B cell (primary cell): Measurements from ENCODE around the gene PSKH1. TPM values are rescaled to one million over a fixed set of nuclear protein-coding genes. Genes with fewer than 3 reads are reported as not detected.
"Not testable (repeated sequence)": the region's sequence is repeated elsewhere in the genome, so short reads cannot be mapped to it uniquely, and the experiment has no call there.

Source experiments
- ATAC-seq: fragments of 200-7000 bp; cut with Tn5 transposase; one replicate; pipeline ENCODE4 v1.10.0; 2021; ENCODE audit warnings: low read depth, mild to moderate bottlenecking, moderate number of reproducible peaks, moderate library complexity
- CTCF ChIA-PET: fragments of 350-600 bp; sonication (Branson Sonifier 250); formaldehyde crosslinking; loops from one replicate; lab custom pipeline; 2021; ENCODE audit warnings: antibody characterized with exemption, inconsistent platforms; lab: Charles Lee
- POLR2A ChIA-PET: fragments of 350-600 bp; sonication (Branson Sonifier 250); formaldehyde crosslinking; loops from one replicate; lab custom pipeline; 2021; ENCODE audit warnings: antibody characterized with exemption; lab: Charles Lee
- DNase-seq: peaks from one replicate; pipeline ENCODE4 v3.0.0; 2013
- H2AFZ ChIP-seq: 2 replicates; pipeline ENCODE4 v1.6.1; 2012; ENCODE audit warnings: mild to moderate bottlenecking, low read depth, low read length; ENCODE audit not compliant: insufficient read depth, poor library complexity, severe bottlenecking
- H3K27ac ChIP-seq, 2 donors: 1 replicate in 1 of 2; 2 replicates in 1 of 2; pipeline ENCODE4 v1.5.1; 2012 to 2013; ENCODE audit warnings: low read length in 2 of 2, mild to moderate bottlenecking in 2 of 2, moderate library complexity in 1 of 2
- H3K27me3 ChIP-seq, 4 experiments: fragments of 200-600 bp in 1 of 4; sonication (generic) in 1 of 4; replicated peaks in 1 of 4; 1 replicate in 2 of 4; 2 replicates in 2 of 4; pipeline versions ENCODE4 v1.6.1 to v1.7.0; 2013 to 2016; ENCODE audit warnings: low read length in 3 of 4, mild to moderate bottlenecking in 2 of 4, mixed read lengths in 1 of 4, moderate library complexity in 1 of 4; ENCODE audit not compliant: insufficient read depth in 4 of 4, control insufficient read depth in 3 of 4; ENCODE audit errors: control extremely low read depth in 1 of 4
- H3K36me3 ChIP-seq, 2 experiments: replicated peaks in 1 of 2; 1 replicate in 1 of 2; 2 replicates in 1 of 2; pipeline versions ENCODE4 v1.6.1 to v1.7.1; 2013; ENCODE audit warnings: low read length in 1 of 2; ENCODE audit not compliant: insufficient read depth in 2 of 2, control insufficient read depth in 1 of 2; ENCODE audit errors: control extremely low read depth in 1 of 2, extremely low read depth in 1 of 2
- H3K4me1 ChIP-seq, 2 donors: fragments of 200-600 bp in 1 of 2; sonication (generic) in 1 of 2; 1 replicate in 1 of 2; 2 replicates in 1 of 2; pipeline versions ENCODE4 v1.5.1 to v1.6.1; 2013 to 2017; ENCODE audit warnings: low read length in 2 of 2; ENCODE audit not compliant: control insufficient read depth in 2 of 2, insufficient read depth in 2 of 2
- H3K4me2 ChIP-seq: replicated peaks from 2 replicates; pipeline ENCODE3; 2012; ENCODE audit warnings: mild to moderate bottlenecking, low read depth, low read length; ENCODE audit not compliant: poor library complexity, severe bottlenecking
- H3K4me3 ChIP-seq, 5 experiments: fragments of 200-600 bp in 1 of 5; sonication (generic) in 1 of 5; 1 replicate in 3 of 5; 2 replicates in 2 of 5; pipeline versions ENCODE4 v1.5.1 to v1.7.0; 2011 to 2016; ENCODE audit warnings: low read length in 4 of 5, mild to moderate bottlenecking in 4 of 5, low read depth in 2 of 5, control low read depth in 1 of 5, moderate library complexity in 1 of 5; ENCODE audit not compliant: insufficient read depth in 1 of 5; ENCODE audit errors: control extremely low read depth in 1 of 5, extremely low read depth in 1 of 5
- H3K79me2 ChIP-seq: fragments of 200-600 bp; sonication (generic); one replicate; pipeline ENCODE4 v1.6.0; 2016; ENCODE audit warnings: low read length; ENCODE audit not compliant: control insufficient read depth, insufficient read depth
- H3K9ac ChIP-seq: fragments of 200-600 bp; sonication (generic); 2 replicates; pipeline ENCODE4 v1.6.1; 2017; ENCODE audit warnings: mild to moderate bottlenecking, low read length, moderate library complexity
- H3K9me3 ChIP-seq, 3 donors: one replicate each; pipeline versions ENCODE4 v1.6.1 to v1.7.1; 2013; ENCODE audit warnings: low read length in 2 of 3; ENCODE audit not compliant: control insufficient read depth in 2 of 3, insufficient read depth in 1 of 3; ENCODE audit errors: control extremely low read depth in 1 of 3
- H4K20me1 ChIP-seq: 2 replicates; pipeline ENCODE4 v1.6.0; 2012; ENCODE audit warnings: mild to moderate bottlenecking, low read length; ENCODE audit not compliant: insufficient read depth, control insufficient read depth, poor library complexity, severe bottlenecking
- H3K27ac Mint-ChIP-seq: one replicate; pipeline ENCODE4 v1.8.0; 2021; ENCODE audit warnings: mixed read lengths
- H3K27me3 Mint-ChIP-seq: one replicate; pipeline ENCODE4 v1.8.0; 2021; ENCODE audit warnings: mixed read lengths
- H3K4me1 Mint-ChIP-seq: one replicate; pipeline ENCODE4 v1.8.0; 2021; ENCODE audit warnings: mixed read lengths
- H3K4me3 Mint-ChIP-seq: one replicate; pipeline ENCODE4 v1.8.0; 2021; ENCODE audit warnings: mixed read lengths
- H3K9me3 Mint-ChIP-seq: one replicate; pipeline ENCODE4 v1.8.0; 2022; ENCODE audit warnings: mixed read lengths; ENCODE audit not compliant: insufficient read depth
- CTCF ChIP-seq: fragments of 200-600 bp; IDR thresholded peaks from one replicate; pipeline ENCODE4 v1.8.0; 2022; ENCODE audit warnings: antibody characterized with exemption, mild to moderate bottlenecking
- EZH2 ChIP-seq: IDR thresholded peaks from 2 replicates; pipeline ENCODE4 v1.6.1; 2012; ENCODE audit warnings: borderline replicate concordance, low read depth, mild to moderate bottlenecking, moderate library complexity, low read length; ENCODE audit not compliant: insufficient read depth, poor library complexity, severe bottlenecking
- WGBS: methylation state at CpG from one replicate; pipeline ENCODE4 v1.1.5; 2013; ENCODE audit warnings: missing lambda C conversion rate; ENCODE audit not compliant: insufficient coverage; 5-methylcytosine and 5-hydroxymethylcytosine counted together
- intact Hi-C: fragments of 100-400 bp; cut with micrococcal nuclease; formaldehyde crosslinking; loops from one replicate; pipeline ENCODE4 v1.10.0; 2022
- polyA plus RNA-seq: library from polyadenylated mRNA; depleted of rRNA; stranded (reverse); fragments of >200 nt; gene quantifications from 2 replicates; pipeline ENCODE4 v1.2.3, GENCODE V29; 2012
- total RNA-seq, 2 donors: library from RNA; stranded (reverse); fragments of 120-200 nt in 1 of 2; gene quantifications; 1 replicate in 1 of 2; 2 replicates in 1 of 2; pipeline versions ENCODE4 v1.2.3 to v1.2.4, GENCODE V29; 2013 to 2022

PSKH1 gene
- total and polyA plus RNA-seq, 2 donors (not counting 1 experiment from before 2014, with no cell fraction given) = 20.1 to 29.1 TPM

- H3K4me2 ChIP-seq, H3K4me3 ChIP-seq, H4K20me1 ChIP-seq, H3K9ac ChIP-seq, DNase-seq, H3K36me3 ChIP-seq, H3K27ac Mint-ChIP-seq, ATAC-seq, H3K9me3 Mint-ChIP-seq, H3K4me3 Mint-ChIP-seq, H3K9me3 ChIP-seq, H3K27me3 ChIP-seq, H3K79me2 ChIP-seq, H3K27me3 Mint-ChIP-seq, intact Hi-C loops, H3K27ac ChIP-seq, H2AFZ ChIP-seq: not testable (repeated sequence)
- peaks cover 16% of the 10 kb centered on the region for H3K4me1 Mint-ChIP-seq
- ChIA-PET CTCF (interaction anchor here (0.8 to 1.0 kb wide), 2 partner anchors 26 to 34 kb away, joined by 4 read pairs; no protein-coding TSS in a partner anchor), POLR2A (interaction anchor here (0.6 to 0.7 kb wide), 2 partner anchors 50 to 72 kb away, joined by 8 read pairs; no protein-coding TSS in a partner anchor)
- WGBS = 98% methylated on average over 4 of the region's 7 CpGs
- H3K4me1 ChIP-seq = peaks cover 5 to 19% of the 10 kb centered on the region in 2 donors
These were observed 79.2 kb downstream of the PSKH1 start for GRCh38 chr16:67972285-67972684.

- peaks cover 0 to 1% (median 0%) of the 10 kb centered on the region in 4 experiments for H3K27me3 ChIP-seq
- no peaks in the 10 kb centered on the region for H3K27me3 Mint-ChIP-seq
- ATAC-seq = no peak
- no peaks in the 10 kb centered on the region for H3K79me2 ChIP-seq
- WGBS = 79% methylated on average over 12 of the region's 14 CpGs
- no peaks in the 10 kb centered on the region for H4K20me1 ChIP-seq
- peaks cover 0 to 6% of the 10 kb centered on the region in 2 donors for H3K4me1 ChIP-seq
- no peak for TF ChIP-seq EZH2
- TF ChIP-seq CTCF = no peak
- no peak for DNase-seq
- H3K4me3 ChIP-seq = no peak overlapping the region
- H3K36me3 ChIP-seq = no peaks in the 10 kb centered on the region
- CTCF ChIA-PET = no interaction called here
- no peaks in the 10 kb centered on the region for H3K9me3 Mint-ChIP-seq
- no peak overlapping the region for H2AFZ ChIP-seq
- no peak overlapping the region for H3K4me2 ChIP-seq
- peak overlapping the region; percentile 26 for H3K27ac Mint-ChIP-seq
- intact Hi-C loops = no loop called here
- H3K27ac ChIP-seq = no peak overlapping the region
- no peak overlapping the region for H3K4me3 Mint-ChIP-seq
- peaks cover 3% of the 10 kb centered on the region for H3K4me1 Mint-ChIP-seq
- POLR2A ChIA-PET = interaction anchor here (0.7 kb wide), 1 partner anchor 162 kb away, joined by 3 read pairs; no protein-coding TSS in a partner anchor
- H3K9ac ChIP-seq = no peak overlapping the region
- H3K9me3 ChIP-seq = no peaks in the 10 kb centered on the region
These were observed 82.5 kb downstream of the PSKH1 start for GRCh38 chr16:67975321-67976105.
